Measurements from ENCODE around the gene BTAF1.
"Not testable (repeated sequence)": the region's sequence is repeated elsewhere in the genome, so short reads cannot be mapped to it uniquely, and the experiment has no call there.

The BTAF1 gene

DNA sequence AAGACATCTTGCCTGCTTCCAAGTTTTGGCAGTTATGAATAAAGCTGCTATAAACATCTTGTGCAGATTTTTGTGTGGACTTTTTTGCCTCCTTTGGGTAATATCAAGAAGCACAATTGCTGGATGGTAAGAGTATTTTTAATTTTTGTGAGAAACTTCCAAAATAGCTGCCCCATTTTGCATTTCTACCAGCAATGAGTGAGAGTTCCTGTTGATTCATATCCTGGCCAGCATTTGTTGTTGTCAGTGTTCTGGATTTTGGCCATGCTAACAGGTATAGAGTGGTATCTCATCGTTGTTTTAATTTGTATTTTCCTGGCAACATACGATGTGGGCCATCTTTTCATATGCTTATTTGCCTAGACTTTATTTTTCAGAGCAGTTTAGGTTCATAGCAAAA, 53.9 kb downstream of the BTAF1 start:
- DNase-seq (ENCODE audit: low read depth, low spot score), result no peak

DNA sequence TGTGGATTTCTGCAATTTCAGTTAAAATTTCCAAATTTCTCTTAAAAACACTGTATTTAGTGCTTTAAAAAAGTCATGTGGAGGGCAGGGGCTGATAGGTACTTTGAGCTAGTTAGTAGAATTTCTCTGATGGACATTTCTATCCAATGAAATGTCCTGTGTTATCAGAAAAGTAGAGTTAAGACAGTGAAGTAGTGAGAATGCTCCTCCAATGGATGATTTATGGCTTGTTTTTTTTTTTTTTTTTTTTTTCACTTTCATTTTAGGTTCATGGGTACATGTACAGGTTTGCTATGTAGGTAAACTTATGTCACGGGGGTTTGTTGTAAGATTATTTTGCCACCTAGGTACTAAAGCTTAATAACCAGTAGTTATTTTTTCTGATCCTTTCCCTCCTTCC, 55.0 kb downstream of the BTAF1 start:
- no peak for DNase-seq (ENCODE audit: low read depth, low spot score)

DNA sequence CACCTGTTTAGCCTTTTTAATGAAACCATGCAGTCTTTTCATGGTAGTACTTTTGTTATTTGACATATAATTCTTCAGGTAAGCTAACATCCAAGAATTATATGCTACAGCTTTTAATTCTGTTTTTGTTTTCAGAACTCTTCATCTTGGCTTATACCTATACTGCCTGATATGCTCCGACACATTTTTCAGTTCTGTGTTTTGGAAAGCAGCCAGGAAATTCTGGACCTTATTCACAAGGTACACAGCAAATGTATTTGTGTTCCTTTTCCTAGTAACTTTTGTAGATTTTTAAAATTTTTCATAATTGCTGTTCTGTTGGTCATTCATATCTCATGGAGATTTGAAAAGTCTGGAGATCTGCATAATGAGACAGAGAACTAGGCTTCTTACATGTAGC, 56.7 kb downstream of the BTAF1 start:
- no peak for DNase-seq (ENCODE audit: low read depth, low spot score)

DNA sequence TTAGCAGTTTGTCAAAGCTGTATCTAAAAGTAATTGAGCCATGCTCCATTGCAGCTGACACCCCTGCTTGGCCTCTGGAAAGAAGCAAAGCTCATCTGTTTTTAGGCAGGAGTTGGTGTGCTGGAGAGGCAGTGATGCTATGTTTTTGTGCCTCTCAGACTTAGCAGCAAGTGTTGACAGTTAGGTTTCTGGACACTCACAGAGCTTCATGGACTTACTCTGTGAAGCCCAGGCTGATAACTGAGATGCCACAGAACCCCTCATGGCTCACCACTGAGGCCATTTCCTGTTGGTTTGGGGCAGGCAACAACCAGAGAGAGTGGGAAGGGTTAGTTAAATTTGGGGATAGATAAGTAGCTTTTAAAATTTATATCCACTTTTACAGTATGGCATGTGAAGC, 59.8 kb downstream of the BTAF1 start:
- DNase-seq (ENCODE audit: low read depth, low spot score), result no peak

DNA sequence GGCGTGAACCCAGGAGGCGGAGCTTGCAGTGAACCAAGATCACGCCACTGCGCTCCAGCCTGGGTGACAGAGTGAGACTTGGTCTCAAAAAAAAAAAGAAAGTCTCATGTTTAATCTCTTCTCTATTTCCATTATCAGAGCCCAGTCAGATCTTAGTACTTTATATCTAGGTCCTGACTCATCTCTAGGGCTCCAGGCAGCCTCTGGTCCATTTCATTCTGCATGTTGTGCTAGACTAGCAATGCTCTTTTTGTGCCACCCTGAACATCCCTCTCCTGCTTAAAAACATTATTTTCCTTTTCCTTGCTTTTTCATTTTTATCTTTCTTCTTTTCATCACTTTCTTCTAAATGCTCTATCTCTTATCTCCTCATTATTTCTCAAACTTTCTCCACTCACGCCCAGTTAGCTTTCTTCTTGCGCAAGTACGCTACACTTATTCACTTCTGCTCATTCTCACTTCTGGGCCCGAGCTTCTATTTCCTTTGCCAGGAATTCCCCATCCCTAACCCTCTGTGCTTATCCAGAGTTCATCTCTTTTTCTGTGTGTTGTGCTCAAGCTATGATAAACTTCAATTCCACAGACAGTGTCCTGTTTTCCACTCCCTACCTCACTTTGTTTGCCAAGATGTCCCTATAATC, 63.9 kb downstream of the BTAF1 start:
- DNase-seq (ENCODE audit: low read depth, low spot score), result no peak

DNA sequence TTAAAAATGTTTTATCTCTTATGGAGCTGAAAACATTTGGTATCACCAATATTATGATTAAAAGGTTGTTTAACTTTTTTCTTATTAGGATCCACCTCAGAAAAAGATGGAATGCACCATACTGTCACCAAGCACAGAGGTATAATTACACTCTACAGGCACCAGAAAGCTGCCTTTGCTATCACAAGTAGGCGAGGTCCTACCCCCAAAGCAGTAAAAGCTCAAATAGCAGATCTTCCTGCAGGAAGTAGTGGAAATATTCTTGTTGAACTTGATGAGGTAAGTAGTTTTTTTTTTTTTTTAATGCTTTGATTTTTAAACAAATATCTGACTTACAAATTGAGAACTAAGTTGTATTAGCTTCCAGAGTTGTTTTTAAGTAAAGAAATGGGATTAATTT, 68.5 kb downstream of the BTAF1 start:
- no peak for DNase-seq (ENCODE audit: low read depth, low spot score)

DNA sequence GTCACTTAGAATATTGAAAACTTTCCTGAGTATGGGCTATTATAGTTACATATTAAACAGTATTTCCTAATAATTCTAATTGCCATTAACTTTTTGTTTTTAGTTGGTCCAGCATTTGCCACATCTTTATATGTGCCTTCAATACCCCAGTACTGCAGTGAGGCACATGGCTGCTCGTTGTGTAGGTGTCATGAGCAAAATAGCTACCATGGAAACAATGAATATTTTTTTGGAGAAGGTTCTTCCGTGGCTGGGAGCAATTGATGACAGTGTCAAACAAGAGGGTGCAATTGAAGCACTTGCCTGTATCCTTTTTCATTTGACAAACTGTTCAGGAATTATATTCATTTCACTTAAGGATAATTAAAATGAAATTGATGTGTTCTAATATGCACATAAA, 72.7 kb downstream of the BTAF1 start:
- no peak for DNase-seq (ENCODE audit: low read depth, low spot score)

DNA sequence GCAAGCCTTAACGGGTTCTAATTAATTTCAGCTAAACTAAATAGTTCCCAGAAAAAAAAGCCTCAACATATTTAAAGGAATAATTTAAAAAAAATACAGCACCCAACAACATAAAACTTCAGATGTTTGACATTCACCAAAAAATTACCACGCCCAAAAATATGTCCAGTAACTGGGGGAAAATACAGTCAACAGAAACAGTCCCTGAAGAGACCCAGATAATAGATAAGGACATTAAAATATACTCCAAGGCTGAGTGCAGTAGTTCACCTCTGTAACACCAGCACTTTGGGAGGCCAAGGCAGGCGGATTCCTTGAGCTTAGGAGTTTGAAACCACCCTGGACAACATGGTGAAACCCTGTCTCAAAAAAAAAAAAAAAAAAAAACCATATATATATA, 78.0 kb downstream of the BTAF1 start:
- no peak for DNase-seq (ENCODE audit: low read depth, low spot score)

DNA sequence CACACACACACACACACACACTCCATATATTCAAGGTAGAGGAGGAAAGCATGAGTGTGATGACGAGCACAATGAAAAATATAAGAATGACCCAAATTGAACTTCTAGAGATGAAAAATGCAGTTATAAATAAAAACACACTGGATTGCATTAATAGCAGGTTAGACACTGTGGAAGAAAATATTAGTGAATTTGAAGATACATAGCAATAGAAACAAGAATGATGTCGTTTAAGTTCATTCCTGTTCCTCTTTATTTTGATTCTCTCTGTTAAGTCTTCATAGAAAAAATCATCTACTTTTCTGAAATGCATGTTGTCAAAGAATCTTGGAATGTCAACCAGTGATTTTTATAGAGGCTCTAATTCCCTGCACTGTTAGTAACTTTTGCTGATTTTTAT, 78.4 kb downstream of the BTAF1 start:
- no peak for DNase-seq (ENCODE audit: low read depth, low spot score)

DNA sequence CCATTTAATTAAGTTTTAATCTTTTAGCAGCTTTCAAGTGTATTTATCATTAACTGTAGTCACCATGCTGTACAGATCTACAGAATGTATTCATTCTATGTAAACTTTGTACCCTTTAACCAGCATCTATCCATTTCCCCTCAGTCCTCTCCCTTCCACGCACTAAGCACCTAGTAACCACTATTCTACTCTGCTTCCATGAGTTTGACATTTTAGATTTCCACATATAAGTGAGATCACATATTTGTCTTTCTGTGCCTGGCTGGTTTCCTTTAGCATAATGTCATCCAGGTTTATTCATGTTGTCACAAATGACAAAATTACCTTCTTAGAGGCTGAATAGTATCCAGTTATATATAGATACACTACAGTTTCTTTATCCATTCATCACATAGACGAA, 79.7 kb downstream of the BTAF1 start:
- DNase-seq (ENCODE audit: low read depth, low spot score), result no peak

DNA sequence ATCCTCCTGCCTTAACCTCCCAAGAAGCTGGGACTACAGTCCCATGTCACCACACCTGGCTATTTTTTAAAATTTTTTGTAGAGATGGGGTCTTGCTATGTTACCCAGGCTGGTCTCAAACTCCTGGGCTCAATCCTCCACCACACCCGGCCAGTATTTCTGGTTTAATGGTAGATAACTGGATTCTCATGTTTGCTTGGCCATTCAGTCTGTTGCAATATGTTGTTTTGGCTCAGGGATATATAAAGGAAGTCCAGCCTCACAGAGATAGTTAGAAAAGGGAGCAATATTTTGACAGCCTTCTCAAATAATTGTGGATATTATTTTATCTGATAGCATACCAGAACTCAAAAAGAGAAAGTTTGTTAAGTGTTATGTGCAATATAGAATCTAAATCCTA, 82.4 kb downstream of the BTAF1 start:
- no peak for DNase-seq (ENCODE audit: low read depth, low spot score)

DNA sequence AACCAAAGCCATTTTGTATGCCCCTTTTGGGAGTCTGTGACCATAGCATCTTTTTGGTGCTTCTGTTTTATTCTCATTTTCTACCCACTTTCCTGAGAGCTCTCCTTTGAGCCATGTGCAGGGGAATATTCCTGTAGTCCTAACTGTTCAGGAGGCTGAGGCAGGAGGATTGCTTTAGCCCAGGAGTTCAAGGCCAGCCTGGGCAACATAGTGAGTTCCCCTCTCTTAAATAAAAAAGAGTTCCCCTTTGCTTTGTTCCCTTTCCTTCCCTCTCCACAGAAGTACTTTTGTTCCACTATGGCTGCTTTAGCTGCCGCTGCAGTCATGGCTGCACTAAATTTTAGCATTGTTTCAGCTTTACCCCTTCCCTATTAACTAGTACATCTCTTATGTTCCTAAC, 85.9 kb downstream of the BTAF1 start:
- no peak for DNase-seq (ENCODE audit: low read depth, low spot score)

DNA sequence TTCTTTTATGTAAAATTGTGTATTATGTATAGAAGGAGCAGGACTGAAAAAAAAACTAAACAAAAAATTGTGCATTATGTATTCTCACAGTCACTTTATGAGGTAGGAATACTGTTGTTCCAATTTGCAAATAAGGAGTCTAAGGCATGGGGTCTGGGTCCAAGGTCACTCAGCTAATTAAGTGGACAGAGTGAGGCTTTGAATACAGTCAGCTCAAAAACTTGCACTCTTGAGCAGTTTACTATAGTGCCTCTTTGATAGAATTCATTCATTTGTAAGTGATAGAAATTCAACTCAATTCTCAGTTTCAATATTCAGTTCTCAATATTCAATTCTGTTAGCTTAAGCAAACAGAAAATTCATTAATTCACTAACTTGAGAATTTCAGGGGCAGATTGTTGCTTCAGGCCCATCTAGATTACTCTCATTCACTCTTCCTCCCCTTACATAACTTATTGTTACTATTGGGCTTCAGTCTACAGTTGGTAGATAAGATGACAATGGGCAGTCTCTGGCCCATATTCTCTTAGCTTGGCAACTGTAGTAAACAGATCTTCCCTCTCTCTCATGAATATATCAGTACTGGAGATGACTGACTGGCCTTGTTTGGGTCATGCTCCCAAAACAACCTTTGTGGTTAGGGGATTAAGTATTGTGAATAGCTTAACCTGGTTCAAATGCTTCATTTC, 86.6 kb downstream of the BTAF1 start:
- no peak for DNase-seq (ENCODE audit: low read depth, low spot score)

DNA sequence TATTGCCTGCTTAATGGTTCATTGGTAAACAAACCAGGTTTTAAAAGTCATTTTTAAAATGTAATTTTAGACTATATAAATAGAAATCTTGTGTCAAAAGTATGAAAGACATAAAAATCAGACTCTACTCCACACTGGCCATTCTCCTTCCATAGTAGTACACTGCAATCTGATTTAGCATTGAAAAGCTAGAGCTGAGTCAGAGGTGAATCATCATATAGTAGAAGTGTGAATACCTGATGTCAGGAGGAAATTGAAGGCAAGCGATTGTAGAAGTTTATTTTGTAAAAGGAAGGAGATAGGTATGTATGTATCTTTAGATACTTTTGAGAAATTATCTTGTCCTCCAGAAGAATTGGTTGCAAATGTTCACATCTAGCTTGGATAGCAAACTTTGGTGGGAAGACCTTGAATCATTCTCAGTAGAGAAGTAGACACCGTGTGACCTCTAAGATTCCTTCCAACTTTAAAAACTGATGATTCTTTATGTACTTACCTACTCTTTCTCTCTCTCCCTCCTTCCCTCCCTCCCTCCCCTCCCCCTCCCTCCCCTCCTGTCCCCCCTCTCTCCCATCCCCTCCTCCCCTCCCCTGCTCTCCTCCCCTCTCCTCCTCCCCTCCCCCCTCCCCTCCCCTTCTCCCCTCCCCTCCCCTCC, 88.1 kb downstream of the BTAF1 start:
- DNase-seq (ENCODE audit: low read depth, low spot score), result no peak

DNA sequence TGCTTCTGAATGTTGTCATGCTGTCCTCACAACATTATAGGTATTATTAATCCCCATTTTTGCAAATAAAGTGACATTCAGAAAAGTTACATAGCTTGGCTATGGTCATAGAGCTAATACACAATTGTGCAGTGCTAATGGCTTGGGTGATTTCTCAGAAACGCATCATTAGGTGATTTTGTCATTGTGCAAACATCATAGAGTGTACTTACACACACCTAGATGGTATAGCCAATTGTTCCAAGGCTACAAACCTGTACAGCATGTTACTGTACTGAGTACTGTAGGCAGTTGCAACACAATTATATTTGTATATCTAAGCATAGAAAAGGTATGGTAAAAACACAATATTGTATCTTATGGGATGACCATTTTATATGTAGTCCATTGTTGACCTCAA, 91.0 kb downstream of the BTAF1 start:
- no peak for DNase-seq (ENCODE audit: low read depth, low spot score)

DNA sequence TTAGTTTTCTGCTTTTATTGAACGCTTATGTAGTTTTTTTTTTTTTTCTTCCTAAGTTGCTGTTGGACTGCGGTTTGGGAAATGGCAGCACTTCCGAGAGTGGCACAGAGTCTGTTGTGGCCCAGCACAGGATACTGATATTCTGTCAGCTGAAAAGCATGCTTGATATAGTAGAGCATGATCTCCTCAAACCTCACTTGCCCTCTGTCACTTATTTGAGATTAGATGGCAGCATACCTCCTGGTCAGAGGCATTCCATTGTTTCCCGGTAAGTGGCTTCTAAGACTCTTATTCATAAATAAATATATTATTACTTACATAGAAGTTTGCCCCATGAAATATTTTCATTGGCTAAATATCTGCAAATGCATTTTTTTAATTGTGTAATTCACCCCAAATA, 101.1 kb downstream of the BTAF1 start:
- no peak for DNase-seq (ENCODE audit: low read depth, low spot score)

DNA sequence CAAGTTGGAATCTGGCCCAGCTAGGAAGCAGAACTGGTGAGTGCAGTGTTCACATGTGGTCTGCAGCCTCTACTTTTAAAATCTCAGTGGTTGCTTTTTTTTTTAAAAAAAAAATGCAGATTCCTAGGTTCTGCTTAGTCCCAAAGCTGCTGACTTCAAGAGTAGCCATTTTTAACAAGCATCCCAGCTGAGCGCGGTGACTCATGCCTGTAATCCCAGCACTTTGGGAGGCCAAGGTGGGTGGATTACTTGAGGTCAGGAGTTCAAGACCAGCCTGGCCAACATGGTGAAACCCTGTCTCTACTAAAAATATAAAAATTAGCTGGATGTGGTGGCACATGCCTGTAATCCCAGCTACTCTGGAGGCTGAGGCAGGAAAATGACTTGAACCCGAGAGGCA, 101.8 kb downstream of the BTAF1 start:
- not testable (repeated sequence) for DNase-seq (ENCODE audit: low read depth, low spot score)

DNA sequence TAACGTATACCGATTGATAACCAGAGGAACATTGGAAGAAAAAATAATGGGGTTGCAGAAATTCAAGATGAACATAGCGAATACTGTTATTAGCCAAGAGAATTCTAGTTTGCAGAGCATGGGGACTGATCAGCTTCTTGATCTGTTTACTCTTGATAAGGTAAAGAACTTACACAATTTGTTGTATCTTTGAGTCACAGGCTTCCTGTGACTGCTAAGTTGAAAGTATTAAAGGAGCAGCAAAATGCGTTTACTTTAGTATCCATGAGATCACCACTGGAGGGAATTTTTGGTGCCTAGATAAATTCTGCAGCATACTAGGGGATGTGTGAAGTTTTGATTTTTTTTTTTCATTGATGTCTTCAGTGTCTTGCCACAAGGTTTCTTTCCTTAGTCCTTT, 103.6 kb downstream of the BTAF1 start:
- no peak for DNase-seq (ENCODE audit: low read depth, low spot score)

DNA sequence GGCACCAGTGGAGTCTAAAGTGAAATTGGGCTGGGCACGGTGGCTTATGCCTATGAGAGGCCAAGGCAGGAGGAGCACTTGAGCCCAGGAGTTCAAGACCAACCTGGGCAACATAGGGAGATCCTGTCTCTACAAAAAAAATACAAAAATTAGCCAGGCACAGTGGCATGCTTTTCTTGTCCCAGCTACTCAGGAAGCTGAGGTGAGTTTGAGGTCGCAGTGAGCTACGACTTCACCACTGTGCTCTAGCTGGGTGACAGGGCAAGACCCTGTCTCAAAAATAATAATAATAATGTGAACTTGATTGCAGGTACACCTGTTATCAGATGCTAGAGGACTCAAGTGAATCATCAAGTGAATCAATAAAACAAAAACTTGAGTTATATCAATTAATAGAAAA, 108.0 kb downstream of the BTAF1 start:
- DNase-seq (ENCODE audit: low read depth, low spot score), result no peak

DNA sequence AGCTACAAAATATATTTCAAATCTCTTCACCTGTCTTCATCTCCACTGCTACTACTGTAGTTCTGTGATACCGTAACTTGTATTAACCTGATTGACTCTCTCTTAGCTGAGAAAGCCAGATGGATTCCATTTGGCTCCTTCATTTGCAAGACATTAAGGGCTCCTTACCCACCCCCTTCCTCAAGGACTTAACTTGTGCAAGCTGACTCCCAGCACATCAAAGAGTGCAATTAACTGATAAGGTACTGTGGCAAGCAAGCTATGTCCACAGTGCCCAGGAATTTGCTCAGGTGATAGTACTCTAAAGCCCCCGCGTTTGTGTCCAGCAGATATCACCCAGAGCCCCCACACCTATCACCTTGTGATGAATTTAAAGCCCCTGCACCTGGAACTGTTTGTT, 109.5 kb downstream of the BTAF1 start:
- DNase-seq (ENCODE audit: low read depth, low spot score), result not testable (repeated sequence)

DNA sequence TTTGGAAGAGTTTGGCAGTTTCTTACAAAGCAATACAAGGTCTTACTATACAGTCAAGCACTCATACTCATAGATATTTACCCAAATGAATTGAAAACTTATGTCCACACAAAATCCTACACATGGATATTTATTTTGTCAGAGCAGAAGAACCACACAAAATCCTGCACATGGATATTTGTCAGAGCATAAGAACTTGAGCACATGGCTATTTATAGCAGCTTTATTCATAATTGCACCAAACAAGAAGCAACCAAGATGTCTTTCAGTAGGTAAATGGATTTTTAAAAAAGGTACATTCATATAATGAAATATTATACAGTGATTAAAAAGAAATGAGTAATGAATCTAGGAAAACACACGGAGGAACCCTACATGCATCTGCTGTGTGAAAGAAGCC, 115.4 kb downstream of the BTAF1 start:
- DNase-seq (ENCODE audit: low read depth, low spot score), result no peak

DNA sequence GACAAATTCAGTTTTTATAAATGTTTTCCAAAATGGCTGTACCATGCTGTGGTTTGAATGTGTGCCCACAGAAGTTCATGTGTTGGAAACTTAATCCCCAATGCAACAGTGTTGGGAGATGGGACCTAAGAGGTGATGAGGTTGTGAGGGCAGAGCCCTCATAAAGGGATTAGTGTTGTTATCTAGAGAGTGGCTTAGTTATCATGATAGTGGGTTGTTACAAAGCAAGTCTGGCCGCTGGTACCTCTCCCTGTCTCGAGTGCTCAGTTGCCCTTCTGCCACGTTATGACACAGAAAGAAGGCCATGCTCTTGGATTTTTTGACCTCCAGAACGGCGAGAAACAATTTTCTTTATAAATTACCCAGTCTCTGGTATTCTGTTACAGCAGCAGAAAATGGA, 119.0 kb downstream of the BTAF1 start:
- DNase-seq (ENCODE audit: low read depth, low spot score), result no peak

DNA sequence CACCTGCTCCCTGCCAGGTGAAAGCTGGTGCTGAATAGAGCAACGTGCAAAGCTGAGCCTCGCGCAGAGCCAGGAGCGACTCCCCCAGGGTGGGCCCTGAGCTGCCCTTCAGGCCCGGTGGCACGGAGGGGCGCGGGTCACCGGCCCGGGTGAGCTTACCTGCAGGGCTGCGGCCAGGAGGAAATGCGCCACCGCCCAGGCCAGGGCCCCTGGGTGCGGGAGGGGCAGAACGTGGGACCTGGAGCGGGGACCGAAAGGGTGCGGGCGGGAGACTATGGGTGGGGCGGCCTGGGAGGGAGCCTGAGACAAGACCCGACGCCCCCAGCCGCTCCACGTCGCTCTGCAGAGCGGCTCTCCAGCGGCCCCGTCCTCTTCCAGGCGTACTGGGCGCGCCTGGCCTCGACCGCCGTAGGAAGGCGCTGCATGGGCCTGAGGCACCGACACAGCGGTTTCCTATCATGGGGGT, 122.1 kb downstream of the BTAF1 start:
- no peak for DNase-seq (ENCODE audit: low read depth, low spot score)

Data from iPS DF 19.7 (cell line).